ENCODE measurements around the gene HTR3C.

GRCh38 chr3:184022323-184022722, 30.5 kb upstream of the HTR3C start:
- TF ChIP-seq ZNF274 (IDR thresholded peaks at IDR 0.05; ENCODE audit: low read depth, low read length) = no peak
- no peak for TF ChIP-seq YY1 (IDR thresholded peaks at IDR 0.05; ENCODE audit: insufficient read depth, insufficient read length)

Data from NT2/D1 (cell line).